DOHH2 (cell line): Measurements from ENCODE around the gene CREBRF.

Experiments used
- H3F3A ChIP-seq: fragments of 200-600 bp; sonication (generic), shearing (Covaris generic); 2 replicates; pipeline ENCODE4 v1.6.0; 2016; ENCODE audit warnings: antibody characterized with exemption, mild to moderate bottlenecking; ENCODE audit not compliant: control insufficient read depth, insufficient read depth
- H3K27ac ChIP-seq: fragments of 200-600 bp; sonication (generic); 2 replicates; pipeline ENCODE4 v1.5.1; 2014; ENCODE audit warnings: low read depth, mild to moderate bottlenecking, low read length, moderate library complexity
- H3K27me3 ChIP-seq: fragments of 200-600 bp; sonication (generic); 2 replicates; pipeline ENCODE4 v1.6.1; 2014; ENCODE audit warnings: mild to moderate bottlenecking, low read length, mixed read lengths; ENCODE audit not compliant: control insufficient read depth
- H3K36me3 ChIP-seq: fragments of 200-600 bp; sonication (generic); 2 replicates; pipeline ENCODE4 v1.6.1; 2014; ENCODE audit warnings: mild to moderate bottlenecking, low read length, moderate library complexity, mixed read lengths; ENCODE audit not compliant: control insufficient read depth
- H3K4me1 ChIP-seq: fragments of 200-600 bp; sonication (generic); 2 replicates; pipeline ENCODE4 v1.6.1; 2014; ENCODE audit warnings: mild to moderate bottlenecking, low read length, mixed read lengths; ENCODE audit not compliant: control insufficient read depth
- H3K4me2 ChIP-seq: fragments of 200-600 bp; sonication (generic); 2 replicates; pipeline ENCODE4 v1.6.0; 2014; ENCODE audit warnings: mild to moderate bottlenecking, low read length, moderate library complexity
- H3K4me3 ChIP-seq: fragments of 200-600 bp; sonication (generic); 2 replicates; pipeline ENCODE4 v1.5.1; 2014; ENCODE audit warnings: mild to moderate bottlenecking, low read length, mixed read lengths
- H3K79me2 ChIP-seq: fragments of 200-600 bp; sonication (generic); 2 replicates; pipeline ENCODE4 v1.6.1; 2014; ENCODE audit warnings: mild to moderate bottlenecking, low read length, mixed read lengths; ENCODE audit not compliant: control insufficient read depth
- H3K9me2 ChIP-seq: fragments of 200-600 bp; sonication (generic); replicated peaks from 2 replicates; pipeline ENCODE4 v1.6.1; 2014; ENCODE audit warnings: mild to moderate bottlenecking, low read length, mixed read lengths; ENCODE audit not compliant: control insufficient read depth
- H3K9me3 ChIP-seq: fragments of 200-600 bp; sonication (generic); 2 replicates; pipeline ENCODE4 v1.6.1; 2014; ENCODE audit warnings: antibody characterized with exemption, low read length, mixed read lengths; ENCODE audit not compliant: control insufficient read depth, insufficient read depth
- H4K20me1 ChIP-seq: fragments of 200-600 bp; sonication (generic); 2 replicates; pipeline ENCODE4 v1.6.0; 2014; ENCODE audit warnings: low read depth, mild to moderate bottlenecking, antibody characterized with exemption, low read length, moderate library complexity; ENCODE audit not compliant: control insufficient read depth, insufficient read depth
- EZH2phosphoT487 ChIP-seq: fragments of 200-600 bp; sonication (generic); IDR thresholded peaks from 2 replicates; pipeline ENCODE4 v1.6.1; 2017; ENCODE audit warnings: borderline replicate concordance, mild to moderate bottlenecking, antibody characterized with exemption, low read length, moderate library complexity, mixed read lengths
- TF ChIP-seq, protein P1 (sequence below): fragments of 200-600 bp; sonication (generic); IDR thresholded peaks from one replicate; pipeline ENCODE4 v1.5.1; 2014; ENCODE audit warnings: antibody characterized with exemption, mild to moderate bottlenecking, low read depth, low read length; ENCODE audit not compliant: poor library complexity, severe bottlenecking

CREBRF gene

DNA sequence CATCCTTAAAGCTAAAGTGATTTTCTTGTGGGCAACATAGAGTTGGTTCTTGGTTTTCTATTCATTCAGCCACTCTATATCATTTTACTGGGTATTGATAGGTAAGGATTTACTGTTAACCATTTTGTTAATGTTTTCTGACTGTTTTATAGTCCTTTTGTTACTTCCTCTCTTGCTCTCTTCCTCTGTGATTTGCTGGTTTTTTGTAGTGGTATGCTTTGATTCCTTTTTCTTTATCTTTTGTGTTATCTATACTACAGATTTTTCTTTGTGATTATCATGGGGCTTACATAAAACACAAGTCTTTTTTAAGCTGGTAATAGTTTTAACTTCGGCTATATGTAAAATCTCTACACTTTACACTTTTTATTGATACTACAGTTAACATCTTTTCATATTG, 43.3 kb downstream of the CREBRF start:
- no peak overlapping the region for H3K4me2 ChIP-seq
- H3K9me2 ChIP-seq: no peaks in the 10 kb centered on the region
- H3F3A ChIP-seq: no peaks in the 10 kb centered on the region
- H3K36me3 ChIP-seq: no peaks in the 10 kb centered on the region
- no peaks in the 10 kb centered on the region for H4K20me1 ChIP-seq
- no peaks in the 10 kb centered on the region for H3K27me3 ChIP-seq
- no peaks in the 10 kb centered on the region for H3K9me3 ChIP-seq
- no peak overlapping the region for H3K27ac ChIP-seq
- no peaks in the 10 kb centered on the region for H3K4me1 ChIP-seq
- H3K4me3 ChIP-seq: no peak overlapping the region
- no peaks in the 10 kb centered on the region for H3K79me2 ChIP-seq
- TF ChIP-seq EZH2phosphoT487: no peak
- TF ChIP-seq, protein P1, sequence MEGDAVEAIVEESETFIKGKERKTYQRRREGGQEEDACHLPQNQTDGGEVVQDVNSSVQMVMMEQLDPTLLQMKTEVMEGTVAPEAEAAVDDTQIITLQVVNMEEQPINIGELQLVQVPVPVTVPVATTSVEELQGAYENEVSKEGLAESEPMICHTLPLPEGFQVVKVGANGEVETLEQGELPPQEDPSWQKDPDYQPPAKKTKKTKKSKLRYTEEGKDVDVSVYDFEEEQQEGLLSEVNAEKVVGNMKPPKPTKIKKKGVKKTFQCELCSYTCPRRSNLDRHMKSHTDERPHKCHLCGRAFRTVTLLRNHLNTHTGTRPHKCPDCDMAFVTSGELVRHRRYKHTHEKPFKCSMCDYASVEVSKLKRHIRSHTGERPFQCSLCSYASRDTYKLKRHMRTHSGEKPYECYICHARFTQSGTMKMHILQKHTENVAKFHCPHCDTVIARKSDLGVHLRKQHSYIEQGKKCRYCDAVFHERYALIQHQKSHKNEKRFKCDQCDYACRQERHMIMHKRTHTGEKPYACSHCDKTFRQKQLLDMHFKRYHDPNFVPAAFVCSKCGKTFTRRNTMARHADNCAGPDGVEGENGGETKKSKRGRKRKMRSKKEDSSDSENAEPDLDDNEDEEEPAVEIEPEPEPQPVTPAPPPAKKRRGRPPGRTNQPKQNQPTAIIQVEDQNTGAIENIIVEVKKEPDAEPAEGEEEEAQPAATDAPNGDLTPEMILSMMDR: no peak

DNA sequence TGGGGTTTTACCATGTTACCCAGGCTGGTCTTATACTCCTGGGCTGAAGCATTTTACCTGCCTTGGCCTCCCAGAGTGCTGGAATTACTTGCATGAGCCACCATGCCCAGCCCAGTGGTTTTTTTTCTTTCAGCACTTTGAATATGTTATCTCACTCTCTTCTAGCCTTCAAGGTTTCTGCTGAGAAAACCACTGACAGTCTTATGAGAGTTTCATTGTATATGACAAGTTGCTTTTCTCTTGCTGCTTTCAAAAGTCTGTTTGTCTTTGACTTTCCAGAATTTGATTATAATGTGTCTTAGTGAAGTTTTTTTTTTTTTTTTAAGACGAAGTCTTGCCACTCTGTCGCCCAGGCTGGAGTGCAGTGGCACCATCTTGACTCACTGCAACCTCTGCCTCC, 45.1 kb downstream of the CREBRF start:
- H3F3A ChIP-seq: no peaks in the 10 kb centered on the region
- TF ChIP-seq EZH2phosphoT487: no peak
- TF ChIP-seq, protein P1: no peak
- H3K36me3 ChIP-seq: no peaks in the 10 kb centered on the region
- no peaks in the 10 kb centered on the region for H3K79me2 ChIP-seq
- H3K4me3 ChIP-seq: no peak overlapping the region
- H4K20me1 ChIP-seq: no peaks in the 10 kb centered on the region
- H3K9me3 ChIP-seq: no peaks in the 10 kb centered on the region
- no peaks in the 10 kb centered on the region for H3K27me3 ChIP-seq
- no peaks in the 10 kb centered on the region for H3K9me2 ChIP-seq
- H3K4me2 ChIP-seq: no peak overlapping the region
- no peak overlapping the region for H3K27ac ChIP-seq
- H3K4me1 ChIP-seq: no peaks in the 10 kb centered on the region

DNA sequence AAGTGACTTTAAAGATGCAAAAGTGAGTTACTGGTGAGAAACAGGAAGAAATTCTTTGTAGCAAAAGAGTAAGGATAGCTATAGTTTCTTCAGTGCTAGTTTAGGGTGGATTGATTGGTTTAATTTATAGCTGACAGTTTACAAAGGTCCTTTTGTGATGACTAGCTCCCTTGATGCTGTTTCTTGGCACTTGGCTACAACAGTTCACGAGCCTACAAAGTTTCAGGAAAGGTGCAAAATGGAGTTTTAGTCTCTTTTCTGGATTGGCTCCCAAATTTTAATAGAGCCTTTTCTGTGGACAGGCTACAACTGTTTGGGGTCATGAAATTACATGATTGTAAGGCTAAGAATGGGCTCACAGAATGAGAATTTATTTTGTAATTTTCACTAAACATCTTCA, 47.3 kb downstream of the CREBRF start:
- TF ChIP-seq, protein P1: no peak
- TF ChIP-seq EZH2phosphoT487: no peak
- H4K20me1 ChIP-seq: no peaks in the 10 kb centered on the region
- H3K27ac ChIP-seq: no peak overlapping the region

DNA sequence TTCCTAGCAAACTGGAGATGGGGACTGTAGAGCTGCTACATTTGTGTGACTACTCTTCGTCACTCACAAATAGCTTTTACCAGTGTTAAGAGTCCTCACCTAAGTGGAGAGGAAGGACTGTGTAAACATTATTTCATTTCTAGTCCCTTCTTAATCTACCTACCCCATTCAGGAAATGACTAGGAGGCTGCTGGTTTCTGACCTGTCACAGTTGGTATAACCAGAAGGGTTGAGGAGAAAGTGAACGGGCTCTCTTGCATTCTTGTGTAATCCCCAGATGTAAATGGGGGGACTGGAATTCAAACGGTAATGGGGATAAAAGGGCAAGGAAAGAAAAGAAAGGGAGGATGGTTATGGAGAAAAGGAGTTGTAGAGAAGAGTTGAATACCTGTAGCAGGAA, 52.8 kb downstream of the CREBRF start:
- H3K4me2 ChIP-seq: no peak overlapping the region
- no peak for TF ChIP-seq EZH2phosphoT487
- TF ChIP-seq, protein P1: no peak
- no peaks in the 10 kb centered on the region for H3K36me3 ChIP-seq
- no peak overlapping the region for H3K4me3 ChIP-seq
- 0 out of 2 replicates have a peak, but pooled peaks cover 3% of the 10 kb centered on the region for H3F3A ChIP-seq
- no peaks in the 10 kb centered on the region for H4K20me1 ChIP-seq
- no peaks in the 10 kb centered on the region for H3K79me2 ChIP-seq
- H3K27ac ChIP-seq: no peak overlapping the region
- no peaks in the 10 kb centered on the region for H3K9me3 ChIP-seq
- H3K27me3 ChIP-seq: no peaks in the 10 kb centered on the region
- no peaks in the 10 kb centered on the region for H3K9me2 ChIP-seq
- no peaks in the 10 kb centered on the region for H3K4me1 ChIP-seq

More for the DNA sequence above, 47.3 kb downstream of the CREBRF start:
- no peaks in the 10 kb centered on the region for H3F3A ChIP-seq
- no peaks in the 10 kb centered on the region for H3K9me2 ChIP-seq
- no peaks in the 10 kb centered on the region for H3K27me3 ChIP-seq
- H3K36me3 ChIP-seq: no peaks in the 10 kb centered on the region
- no peak overlapping the region for H3K4me3 ChIP-seq
- H3K4me2 ChIP-seq: no peak overlapping the region
- no peaks in the 10 kb centered on the region for H3K4me1 ChIP-seq
- no peaks in the 10 kb centered on the region for H3K79me2 ChIP-seq
- no peaks in the 10 kb centered on the region for H3K9me3 ChIP-seq
